ENCODE data around the gene MALAT1.
"Not testable (repeated sequence)": the region's sequence is repeated elsewhere in the genome, so short reads cannot be mapped to it uniquely, and the experiment has no call there.

The MALAT1 gene

GRCh38 chr11:65498977-65499712 lies at the start of gene MALAT1:
Gene MALAT1 (plus strand): TSS chr11:65499045.
- DNase-seq = peak; percentile 95 to 97

DNA sequence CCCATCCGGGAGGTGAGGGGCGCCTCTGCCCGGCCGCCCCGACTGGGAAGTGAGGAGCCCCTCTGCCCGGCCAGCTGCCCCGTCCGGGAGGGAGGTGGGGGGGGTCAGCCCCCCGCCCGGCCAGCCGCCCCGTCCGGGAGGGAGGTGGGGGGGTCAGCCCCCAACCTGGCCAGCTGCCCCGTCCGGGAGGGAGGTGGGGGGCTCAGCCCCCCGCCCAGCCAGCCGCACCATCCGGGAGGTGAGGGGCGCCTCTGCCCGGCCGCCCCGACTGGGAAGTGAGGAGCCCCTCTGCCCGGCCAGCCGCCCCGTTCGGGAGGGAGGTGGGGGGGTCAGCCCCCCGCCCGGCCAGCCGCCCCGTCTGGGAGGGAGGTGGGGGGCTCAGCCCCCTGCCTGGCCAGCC lies 47.5 kb upstream of the MALAT1 start:
- DNase-seq = not testable (repeated sequence)

- not testable (repeated sequence) for DNase-seq
These were observed 46.6 kb upstream of the MALAT1 start for GRCh38 chr11:65452259-65452658.

DNA sequence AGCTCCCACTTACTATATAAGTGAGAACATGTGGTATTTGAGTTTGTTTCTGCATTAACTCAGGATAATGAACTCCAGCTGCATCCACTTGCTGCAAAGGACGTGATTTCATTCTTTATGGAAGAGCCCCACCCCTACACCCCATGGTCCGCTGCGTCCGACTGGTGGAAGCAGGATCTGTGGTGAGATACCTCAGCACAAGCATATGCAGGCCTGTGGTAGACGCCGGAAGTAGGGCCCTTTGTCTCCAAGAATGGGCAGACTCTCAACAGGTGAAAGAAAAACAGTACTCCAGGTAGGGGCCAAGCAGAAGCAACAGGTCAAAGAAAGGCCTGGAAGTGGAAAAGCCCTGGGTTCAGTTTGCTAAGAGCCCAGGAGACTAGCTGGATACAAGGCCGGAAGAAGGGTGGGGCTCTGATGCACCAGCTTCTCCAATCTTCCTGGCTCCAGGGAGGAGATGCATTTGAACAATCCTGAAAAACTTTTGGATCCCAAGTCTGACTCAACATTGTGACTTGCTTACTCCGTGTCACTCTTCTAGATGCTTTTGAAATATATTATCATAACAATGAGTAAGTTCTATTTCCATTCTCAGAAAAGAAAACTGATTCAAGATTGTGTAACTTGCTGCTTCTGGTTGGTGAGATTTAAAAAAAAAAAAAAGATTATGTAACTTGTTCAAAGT lies 45.9 kb upstream of the MALAT1 start:
- no peak for DNase-seq

DNA sequence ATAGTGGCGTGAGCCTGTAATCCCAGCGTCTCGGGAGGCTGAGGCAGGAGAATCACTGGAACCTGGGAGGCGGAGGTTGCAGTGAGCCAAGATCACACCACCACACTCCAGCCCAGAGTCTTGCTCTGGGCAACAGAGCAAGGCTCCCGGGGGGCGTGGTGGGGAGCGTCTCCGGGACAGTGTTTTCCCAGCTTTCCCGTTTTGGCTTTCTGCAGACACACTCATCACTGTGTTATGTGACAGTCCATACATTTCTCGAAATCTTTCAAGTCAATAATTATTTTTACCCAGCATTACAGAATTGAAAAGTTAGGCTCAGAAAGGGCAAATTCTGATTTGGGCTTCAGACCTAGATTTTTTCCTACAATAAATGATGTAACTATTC lies 44.5 kb upstream of the MALAT1 start:
- no peak for DNase-seq

DNA sequence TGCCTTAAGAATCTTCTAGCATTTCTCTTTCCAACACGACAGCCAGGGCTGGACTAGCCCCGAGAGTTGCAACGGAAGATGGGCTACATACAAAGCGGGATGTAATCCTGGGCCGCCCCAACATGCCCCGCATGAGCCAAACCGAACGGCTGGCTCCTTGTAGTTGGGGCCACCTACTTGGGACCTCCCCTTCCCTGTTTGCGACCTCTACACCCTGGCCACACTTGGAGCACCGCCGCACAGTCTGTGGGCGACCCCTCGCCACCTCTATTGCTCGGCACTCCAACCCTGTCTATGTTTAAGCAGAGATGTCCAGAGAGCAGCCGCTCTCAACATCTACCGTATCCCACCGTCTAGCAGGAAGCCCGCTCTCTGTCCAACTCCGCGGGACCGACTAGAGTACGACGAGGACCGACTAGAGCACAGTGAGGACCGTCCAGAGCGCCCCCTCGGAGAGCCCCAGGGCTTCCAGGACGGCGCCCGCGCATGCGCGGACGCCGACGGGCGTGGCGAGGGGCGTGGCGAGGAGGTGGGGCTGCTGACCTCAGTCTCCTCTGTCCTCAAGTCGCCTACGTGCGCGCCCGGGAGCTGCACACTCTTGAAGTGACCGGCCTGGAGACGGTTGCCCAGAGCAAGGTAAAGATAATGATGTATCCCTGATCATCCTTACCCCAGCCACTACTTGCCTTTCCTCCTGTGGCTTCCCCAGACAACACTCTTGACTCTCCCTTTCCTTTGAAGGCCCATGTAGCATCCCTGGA lies 44.0 kb upstream of the MALAT1 start:
- DNase-seq = peak; percentile 85 to 88

GRCh38 chr11:65456418-65456817 lies 42.4 kb upstream of the MALAT1 start:
- DNase-seq = no peak

GRCh38 chr11:65459552-65459951 lies 39.3 kb upstream of the MALAT1 start:
- DNase-seq = no peak

DNA sequence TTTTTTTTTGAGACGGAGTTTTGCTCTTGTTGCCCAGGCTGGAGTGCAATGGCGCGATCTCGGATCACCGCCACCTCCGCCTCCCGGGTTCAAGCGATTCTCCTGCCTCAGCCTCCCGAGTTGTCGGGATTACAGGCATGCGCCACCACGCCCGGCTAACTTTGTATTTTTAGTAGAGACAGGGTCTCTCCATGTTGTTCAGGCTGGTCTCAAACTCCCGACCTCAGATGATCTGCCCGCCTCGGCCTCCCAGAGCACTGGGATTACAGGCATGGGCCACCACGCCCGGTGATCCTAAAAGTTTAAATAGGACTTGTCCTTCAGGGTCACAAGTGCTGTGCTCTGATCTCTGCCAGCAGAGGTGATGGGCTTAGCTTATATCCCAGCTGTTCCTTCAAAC lies 33.4 kb upstream of the MALAT1 start:
- not testable (repeated sequence) for DNase-seq

DNA sequence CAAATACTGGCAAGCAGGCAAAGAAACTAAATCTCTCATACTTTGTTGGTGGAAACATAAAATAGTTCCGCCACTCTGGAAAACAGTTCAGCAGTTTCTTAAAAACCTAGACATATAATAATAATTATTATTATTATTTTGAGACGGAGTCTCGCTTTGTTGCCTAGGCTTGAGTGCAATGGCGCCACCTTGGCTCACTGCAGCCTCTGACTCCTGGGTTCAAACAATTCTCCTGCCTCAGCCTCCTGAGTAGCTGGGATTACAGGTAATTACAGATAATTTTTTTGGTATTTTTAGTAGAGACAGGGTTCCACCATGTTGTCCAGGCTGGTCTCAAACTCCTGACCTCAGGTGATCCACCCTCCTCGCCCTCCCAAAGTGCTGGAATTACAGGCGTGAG lies 31.5 kb upstream of the MALAT1 start:
- DNase-seq = not testable (repeated sequence)

- DNase-seq = peak; percentile 71
These were observed 29.9 kb upstream of the MALAT1 start for GRCh38 chr11:65468874-65469333.

- DNase-seq = no peak
These were observed 28.3 kb upstream of the MALAT1 start for GRCh38 chr11:65470433-65471049.

- peak in 1 of 2 donors; percentile 58 for DNase-seq
These were observed 27.4 kb upstream of the MALAT1 start for GRCh38 chr11:65471447-65471891.

GRCh38 chr11:65472588-65473277 lies 26.1 kb upstream of the MALAT1 start:
- not testable (repeated sequence) for DNase-seq

DNA sequence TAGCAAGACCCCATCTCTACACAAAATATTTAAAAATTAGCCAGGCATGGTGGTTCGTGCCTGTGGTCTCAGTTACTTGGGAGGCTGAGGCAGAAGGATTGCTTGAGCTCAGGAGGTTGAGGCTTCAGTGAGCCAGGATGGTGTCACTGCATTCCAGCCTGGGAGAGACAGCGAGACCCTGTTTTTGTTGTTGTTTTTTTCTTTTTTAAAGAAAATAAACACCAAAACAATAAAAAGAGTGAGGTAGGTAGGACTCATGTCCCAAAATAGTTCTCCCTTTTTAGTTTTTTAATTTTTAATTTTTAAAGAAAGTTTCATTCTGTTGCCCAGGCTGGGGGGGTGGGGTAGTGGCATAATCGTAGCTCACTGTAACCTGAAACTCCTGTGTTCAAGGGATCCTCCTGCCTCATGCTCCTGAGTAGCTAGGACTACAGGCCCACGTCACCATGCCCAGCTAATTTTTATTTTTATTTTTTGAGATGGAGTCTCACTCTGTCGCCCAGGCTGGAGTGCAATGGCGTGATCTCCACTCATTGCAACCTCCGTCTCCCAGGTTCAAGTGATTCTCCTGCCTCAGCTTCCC lies 25.5 kb upstream of the MALAT1 start:
- DNase-seq = no peak

DNA sequence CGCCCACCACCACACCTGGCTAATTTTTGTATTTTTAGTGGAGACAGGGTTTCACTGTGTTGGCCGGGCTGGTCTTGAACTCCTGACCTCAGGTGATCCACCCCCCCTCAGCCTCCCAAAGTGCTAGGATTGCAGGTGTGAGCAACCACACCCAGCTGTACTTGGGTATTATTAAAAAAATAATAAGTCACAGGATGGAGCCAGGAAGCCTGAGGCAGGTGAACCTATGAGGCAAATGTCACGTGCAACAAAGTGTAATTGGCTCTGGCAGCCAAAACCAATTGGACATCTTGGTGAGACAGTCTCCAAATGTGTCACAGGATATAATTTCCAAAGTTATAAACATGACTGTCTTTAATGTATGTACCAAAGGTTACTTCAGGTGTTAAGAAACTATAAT lies 24.0 kb upstream of the MALAT1 start:
- no peak for DNase-seq

DNA sequence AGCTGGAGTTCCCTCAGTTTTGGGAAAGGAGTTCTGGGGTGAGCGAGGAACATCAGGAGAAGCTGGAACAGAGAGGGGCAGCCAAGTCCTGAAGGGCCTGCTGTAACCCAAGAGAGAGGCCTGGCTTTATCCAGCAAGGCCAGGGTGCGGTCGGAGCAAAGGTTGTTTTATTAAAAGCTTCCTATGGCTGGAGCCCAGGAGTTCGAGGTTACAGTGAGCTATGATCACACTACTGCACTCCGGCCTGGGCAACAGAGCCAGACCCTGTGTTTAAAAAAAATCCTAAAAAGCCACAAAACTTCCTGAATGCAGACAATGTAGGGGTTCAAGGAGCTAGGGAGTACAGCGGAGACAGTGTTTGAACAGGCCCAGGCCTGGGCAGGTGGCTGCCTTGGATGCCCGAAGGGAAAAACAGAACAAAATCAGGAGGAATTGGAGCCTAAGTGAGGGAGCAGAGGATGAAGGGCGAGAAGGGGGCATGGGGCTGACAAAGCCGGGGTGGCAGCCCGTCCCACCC lies 22.2 kb upstream of the MALAT1 start:
- no peak for DNase-seq

DNA sequence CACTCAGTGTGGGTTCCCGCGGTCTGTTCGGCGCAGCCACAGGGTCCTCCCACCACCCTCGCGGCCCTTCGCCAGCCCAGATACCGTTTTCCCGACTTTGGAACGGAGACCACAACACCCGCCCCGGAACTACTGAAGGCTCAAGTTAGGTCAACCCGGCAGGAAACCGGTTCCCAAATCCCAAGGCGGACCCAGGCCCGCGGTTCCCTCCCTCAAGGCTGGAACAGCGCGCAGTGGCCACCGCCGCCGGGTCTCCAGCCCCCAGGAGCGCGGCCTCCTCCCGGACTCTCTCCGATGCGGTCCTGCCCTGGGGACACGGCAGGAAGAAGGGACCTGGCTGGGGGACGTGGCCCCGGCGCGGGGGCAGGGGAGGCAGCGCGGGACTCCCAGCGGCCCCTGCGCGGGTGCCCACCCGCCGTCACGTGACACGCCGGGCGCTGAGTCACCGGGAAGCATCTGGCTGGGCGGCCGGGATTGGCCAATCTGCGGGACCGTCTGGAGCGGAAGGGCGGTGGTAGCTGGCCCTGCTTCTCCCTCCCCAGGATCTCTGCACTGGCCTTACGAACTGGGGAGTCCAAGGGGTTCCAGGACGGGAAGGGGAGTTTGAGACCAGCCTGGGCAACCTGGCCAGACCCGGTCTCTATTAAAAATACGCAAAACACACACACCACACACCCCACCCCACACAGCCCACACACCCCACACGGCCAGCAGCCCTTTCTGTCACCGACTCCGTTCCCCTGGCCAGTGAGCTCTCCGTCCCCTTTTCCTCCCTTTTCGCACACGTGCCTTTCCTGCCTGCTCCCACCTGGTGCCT lies 21.5 kb upstream of the MALAT1 start:
- DNase-seq = peak; percentile 88 to 91

DNA sequence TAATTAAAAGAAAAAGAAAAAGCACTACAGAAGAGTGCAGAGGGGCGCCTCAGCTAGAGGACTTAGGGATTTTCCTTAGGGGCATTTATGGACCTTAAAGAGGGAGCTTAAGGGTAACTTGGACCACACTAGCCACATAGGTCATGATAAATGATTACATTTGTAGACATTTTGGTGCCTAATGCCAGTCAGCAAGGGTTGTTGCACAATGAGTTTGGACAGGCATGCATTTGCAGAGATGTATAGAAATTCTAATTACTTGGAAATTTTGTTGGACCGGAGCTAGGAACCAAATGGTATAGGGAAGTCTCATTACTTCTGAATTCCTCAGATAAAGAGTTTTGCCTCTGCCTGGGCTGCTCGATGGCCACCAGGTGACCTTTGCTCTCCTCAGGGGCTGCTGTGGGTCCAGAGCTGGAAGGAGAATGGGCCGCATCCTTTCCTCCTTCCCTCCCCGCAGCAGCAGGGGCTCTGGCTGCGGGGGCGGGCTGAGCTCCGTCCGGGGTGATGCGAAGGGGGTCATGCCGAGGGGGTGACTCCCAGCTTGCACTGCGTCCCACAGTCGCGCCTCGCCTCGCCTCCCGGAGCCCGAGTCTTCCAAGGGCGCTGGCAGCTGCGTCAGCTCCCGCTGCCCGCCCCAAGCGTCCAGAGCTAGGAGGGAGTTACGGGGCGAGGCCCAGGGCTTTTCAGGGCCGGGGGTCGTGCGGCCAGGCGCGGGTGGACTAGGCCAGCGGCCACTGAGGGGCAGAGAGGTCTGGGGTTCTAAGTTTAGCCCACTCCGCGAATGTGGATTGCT lies 20.3 kb upstream of the MALAT1 start:
- DNase-seq = no peak
